HG02798 (cell line): Measurements from ENCODE around the gene TOP2A.

Experiments
- ATAC-seq: cut with Tn5 transposase; IDR thresholded peaks from one replicate; pipeline ENCODE4 v1.9.1; 2021; ENCODE audit warnings: mild to moderate bottlenecking; ENCODE audit not compliant: unreplicated experiment, poor library complexity

Gene TOP2A

DNA sequence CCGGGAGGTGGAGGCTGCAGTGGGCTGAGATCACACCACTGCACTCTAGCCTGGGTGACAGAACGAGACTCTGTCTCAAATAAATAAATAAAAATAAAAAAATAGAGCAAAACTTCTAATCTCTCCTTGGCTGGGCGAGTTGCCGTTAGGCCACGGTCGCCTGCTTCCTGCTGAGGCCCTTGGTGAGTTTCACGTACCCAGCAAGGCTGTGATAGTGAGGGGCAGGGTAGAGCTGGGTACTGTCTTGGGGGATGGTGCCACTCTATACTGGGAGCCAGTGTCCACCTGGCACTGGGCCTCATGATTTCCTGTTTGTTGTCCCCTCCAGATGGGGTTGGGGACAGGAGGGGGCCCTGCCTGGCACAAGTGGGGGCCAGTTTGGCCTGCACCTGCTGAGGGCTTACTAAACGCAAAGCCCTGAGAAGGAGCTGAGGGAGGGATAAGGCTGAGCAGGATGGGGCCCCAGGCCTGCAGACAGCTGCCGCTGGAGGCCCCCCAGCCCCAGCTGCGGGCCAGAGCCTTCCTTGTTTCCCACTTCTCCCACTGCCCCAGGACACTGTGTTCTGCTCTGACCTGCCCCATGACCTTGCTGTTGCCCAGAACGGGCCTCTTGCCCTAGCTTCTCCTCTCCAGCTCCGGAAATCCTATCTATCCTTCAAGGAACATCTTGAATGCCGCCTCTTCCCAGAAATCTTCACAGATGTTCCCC is 78.6 kb downstream of the TOP2A start:
- ATAC-seq = no peak
